Activated naive CD8-positive, alpha-beta T cell treated with anti-CD3 and anti-CD28 coated beads, Interleukin-2, amount 50 U/mL, for 24 hours (primary cell): ENCODE data around the gene HSD17B2.
"Not testable (repeated sequence)": the region's sequence is repeated elsewhere in the genome, so short reads cannot be mapped to it uniquely, and the experiment has no call there.

ENCODE experiments used
- ATAC-seq: fragments of 150-1000 bp; cut with Tn5 transposase; one replicate; pipeline ENCODE4 v1.10.0; 2021
- DNase-seq: peaks from one replicate; pipeline ENCODE4 v3.0.0; 2021
- H3K27ac Mint-ChIP-seq: one replicate; pipeline ENCODE4 v1.8.0; 2021; ENCODE audit warnings: mild to moderate bottlenecking, mixed read lengths
- H3K27me3 Mint-ChIP-seq: one replicate; pipeline ENCODE4 v1.8.0; 2021; ENCODE audit warnings: mixed read lengths
- H3K36me3 Mint-ChIP-seq: one replicate; pipeline ENCODE4 v1.8.0; 2021; ENCODE audit warnings: low read depth, mixed read lengths
- H3K4me1 Mint-ChIP-seq: one replicate; pipeline ENCODE4 v1.8.0; 2021; ENCODE audit warnings: mixed read lengths
- H3K4me3 Mint-ChIP-seq: one replicate; pipeline ENCODE4 v1.8.0; 2021; ENCODE audit warnings: mild to moderate bottlenecking, moderate library complexity, mixed read lengths
- H3K9me3 Mint-ChIP-seq: one replicate; pipeline ENCODE4 v1.8.0; 2021; ENCODE audit warnings: mixed read lengths

HSD17B2 gene

DNA sequence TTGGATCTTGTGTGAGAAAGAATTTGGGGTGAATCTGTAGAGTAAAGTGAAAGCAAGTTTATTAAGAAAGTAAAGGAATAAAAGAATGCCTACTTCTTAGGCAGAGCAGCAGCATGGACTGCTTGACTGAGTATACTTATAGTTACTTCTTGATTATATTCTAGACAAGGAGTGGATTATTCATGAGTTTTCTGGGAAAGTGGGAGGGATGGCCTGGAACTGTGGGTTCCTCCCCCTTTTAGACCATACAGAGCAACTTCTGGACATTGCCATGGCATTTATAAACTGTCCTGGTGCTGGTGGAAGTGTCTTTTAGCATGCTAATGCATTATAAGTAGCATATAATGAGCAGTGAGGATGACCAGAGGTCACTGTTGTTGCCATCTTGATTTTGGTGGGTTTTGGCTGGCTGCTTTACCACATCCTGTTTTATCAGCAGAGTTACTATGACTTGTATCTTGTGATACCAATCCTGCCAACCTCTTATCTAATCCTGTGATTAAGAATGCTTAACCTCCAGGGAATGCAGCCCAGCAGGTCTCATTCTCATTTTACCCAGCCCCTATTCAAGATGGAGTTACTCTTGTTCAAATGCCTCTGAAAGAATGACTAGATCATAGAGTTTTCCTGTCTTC lies 58.7 kb downstream of the HSD17B2 start:
- no peak overlapping the region for H3K27ac Mint-ChIP-seq
- no peaks in the 10 kb centered on the region for H3K36me3 Mint-ChIP-seq
- no peak overlapping the region for H3K4me3 Mint-ChIP-seq
- ATAC-seq (no peak), DNase-seq (no peak)
- no peaks in the 10 kb centered on the region for H3K27me3 Mint-ChIP-seq
- H3K4me1 Mint-ChIP-seq: no peaks in the 10 kb centered on the region
- H3K9me3 Mint-ChIP-seq: no peaks in the 10 kb centered on the region

DNA sequence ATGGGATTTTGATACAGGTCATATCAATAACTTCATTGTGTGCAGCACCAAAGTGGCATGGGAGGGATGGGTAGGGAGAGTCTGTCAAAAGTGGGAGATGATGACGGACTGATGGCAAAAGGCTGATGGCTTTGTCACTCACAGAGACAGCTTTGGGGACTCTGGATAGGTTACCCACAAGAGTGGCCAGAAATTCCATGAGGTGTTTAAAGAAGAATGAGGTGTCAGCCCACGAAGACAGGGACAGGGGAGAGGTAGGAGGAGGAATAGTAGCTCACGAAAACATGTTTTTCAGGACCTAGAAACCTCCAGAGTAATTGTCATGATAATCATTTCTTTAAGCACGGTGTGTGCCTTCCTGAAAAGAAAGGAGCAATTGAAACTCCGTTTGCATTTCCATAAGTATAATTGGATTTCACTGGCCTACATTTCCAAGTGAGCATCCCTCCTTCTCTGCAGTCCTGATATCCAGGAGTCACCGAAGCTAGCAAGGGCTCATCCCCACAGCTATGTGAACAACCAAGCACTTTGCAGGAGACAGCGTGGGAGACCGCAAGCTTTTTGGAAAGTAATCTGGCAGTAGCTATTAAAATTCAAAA lies 60.0 kb downstream of the HSD17B2 start:
- H3K9me3 Mint-ChIP-seq: no peaks in the 10 kb centered on the region

DNA sequence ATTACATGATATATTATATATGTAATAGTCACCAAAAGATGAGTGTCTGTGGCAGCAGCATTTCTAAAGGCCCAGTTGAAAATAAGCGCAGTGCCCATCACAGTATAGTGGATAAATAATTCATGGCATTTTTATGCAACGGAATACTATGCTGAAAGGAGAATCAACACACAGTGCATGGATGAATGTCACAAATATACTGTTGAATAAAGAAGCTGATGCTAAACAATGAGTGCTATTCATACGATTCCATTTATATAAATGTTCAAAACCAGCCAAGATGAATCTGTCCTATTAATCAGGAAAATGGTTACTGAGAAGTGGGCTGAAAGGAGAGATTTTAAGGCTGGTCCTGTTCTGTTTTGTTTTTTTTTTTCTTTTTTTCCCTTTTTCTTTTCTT lies 61.6 kb downstream of the HSD17B2 start:
- Mint-ChIP-seq H3K27me3 (peaks cover 2% of the 10 kb centered on the region), H3K27ac (no peak overlapping the region), H3K36me3 (no peaks in the 10 kb centered on the region), H3K4me3 (no peak overlapping the region), H3K4me1 (no peaks in the 10 kb centered on the region), H3K9me3 (no peaks in the 10 kb centered on the region)
- DNase-seq: no peak
- ATAC-seq: no peak

More for the DNA sequence above, 60.0 kb downstream of the HSD17B2 start:
- Mint-ChIP-seq H3K4me3 (no peak overlapping the region), H3K36me3 (no peaks in the 10 kb centered on the region), H3K27ac (no peak overlapping the region), H3K4me1 (no peaks in the 10 kb centered on the region), H3K27me3 (peaks cover 2% of the 10 kb centered on the region)
- DNase-seq: no peak
- no peak for ATAC-seq

DNA sequence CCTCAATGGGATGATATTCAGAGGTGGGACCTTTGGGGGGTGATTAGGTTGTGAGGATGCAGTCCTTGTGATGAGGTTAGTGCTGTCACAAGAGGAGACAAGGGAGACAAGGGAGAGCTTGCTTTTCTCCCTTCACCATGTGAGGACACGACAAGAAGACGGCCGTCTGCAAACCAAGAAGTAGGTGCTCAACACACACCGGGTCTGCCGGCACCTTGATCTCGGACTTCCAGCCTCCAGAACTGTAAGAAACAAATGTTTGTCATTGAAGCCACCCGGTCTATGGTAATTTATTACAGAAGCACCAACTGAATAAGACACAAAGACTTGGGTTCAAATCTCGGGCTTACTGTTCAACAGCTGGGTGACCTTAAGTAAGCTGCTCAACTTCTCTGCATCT lies 70.1 kb downstream of the HSD17B2 start:
- Mint-ChIP-seq H3K9me3 (no peaks in the 10 kb centered on the region), H3K4me1 (peaks cover 17% of the 10 kb centered on the region), H3K27me3 (peaks cover 5% of the 10 kb centered on the region), H3K36me3 (no peaks in the 10 kb centered on the region), H3K4me3 (no peak overlapping the region), H3K27ac (no peak overlapping the region)
- ATAC-seq: no peak
- no peak for DNase-seq

DNA sequence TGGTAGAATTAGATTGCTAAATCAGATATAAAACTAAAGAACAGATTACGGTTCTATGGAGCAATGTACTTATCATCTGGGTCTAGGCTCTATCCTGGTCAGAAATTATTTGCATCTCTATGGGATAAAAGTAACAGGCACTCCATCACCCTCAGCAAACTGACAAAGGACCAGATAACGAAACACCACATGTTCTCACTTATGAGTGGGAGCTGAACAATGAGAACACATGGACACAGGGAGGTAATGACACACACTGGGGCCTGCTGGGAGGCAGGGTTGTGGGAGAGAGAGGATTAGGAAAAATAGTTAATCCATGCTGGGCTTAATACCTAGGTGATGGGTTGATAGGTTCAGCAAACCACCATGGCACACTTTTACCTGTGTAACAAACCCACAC lies 73.0 kb downstream of the HSD17B2 start:
- peaks cover 5% of the 10 kb centered on the region for H3K27me3 Mint-ChIP-seq
- no peak for ATAC-seq
- no peak overlapping the region for H3K27ac Mint-ChIP-seq
- H3K4me3 Mint-ChIP-seq: no peak overlapping the region
- H3K4me1 Mint-ChIP-seq: peaks cover 17% of the 10 kb centered on the region
- no peak for DNase-seq
- H3K9me3 Mint-ChIP-seq: no peaks in the 10 kb centered on the region
- no peaks in the 10 kb centered on the region for H3K36me3 Mint-ChIP-seq

DNA sequence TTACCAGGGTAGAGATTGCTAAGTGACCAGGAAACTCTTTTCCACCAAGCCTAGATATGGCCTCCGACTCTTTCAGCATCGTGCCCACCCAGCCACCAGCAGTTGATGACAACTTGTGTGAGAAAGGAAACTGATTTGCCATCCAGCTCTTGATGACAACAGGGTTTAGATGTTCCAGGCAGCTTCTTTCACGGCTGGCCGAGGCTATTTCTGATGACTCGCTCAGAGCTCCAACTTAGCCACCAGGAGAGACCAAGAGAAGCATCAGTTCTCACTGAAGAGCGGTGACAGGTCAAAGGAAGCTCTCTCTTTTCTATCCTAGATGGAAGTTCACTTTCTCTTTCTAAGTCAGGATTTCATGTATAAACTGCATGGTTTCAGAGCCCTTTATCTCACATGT lies 73.7 kb downstream of the HSD17B2 start:
- Mint-ChIP-seq H3K27ac (no peak overlapping the region), H3K36me3 (no peaks in the 10 kb centered on the region), H3K9me3 (no peaks in the 10 kb centered on the region), H3K27me3 (peaks cover 5% of the 10 kb centered on the region), H3K4me3 (no peak overlapping the region), H3K4me1 (peaks cover 17% of the 10 kb centered on the region)
- DNase-seq: no peak
- no peak for ATAC-seq

DNA sequence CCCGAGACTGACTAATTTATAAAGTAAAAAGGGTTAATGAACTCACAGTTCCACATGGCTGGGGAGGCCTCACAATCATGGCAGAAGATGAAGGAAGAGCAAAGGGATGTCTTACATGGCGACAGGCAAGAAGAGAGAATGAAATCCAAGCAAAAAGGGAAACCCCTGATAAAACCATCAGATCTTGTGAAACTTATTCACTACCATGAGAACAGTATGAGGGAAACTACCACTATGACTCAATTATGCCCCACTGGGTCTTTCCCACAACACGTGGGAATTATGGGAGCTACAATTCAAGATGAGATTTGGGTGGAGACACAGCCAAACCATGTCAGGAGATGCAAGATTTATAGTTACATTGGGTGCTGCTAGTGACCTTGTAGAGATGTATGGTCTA lies 74.2 kb downstream of the HSD17B2 start:
- not testable (repeated sequence) for H3K9me3 Mint-ChIP-seq, H3K27ac Mint-ChIP-seq, H3K4me3 Mint-ChIP-seq, ATAC-seq, DNase-seq, H3K36me3 Mint-ChIP-seq, H3K27me3 Mint-ChIP-seq
- peaks cover 17% of the 10 kb centered on the region for H3K4me1 Mint-ChIP-seq

DNA sequence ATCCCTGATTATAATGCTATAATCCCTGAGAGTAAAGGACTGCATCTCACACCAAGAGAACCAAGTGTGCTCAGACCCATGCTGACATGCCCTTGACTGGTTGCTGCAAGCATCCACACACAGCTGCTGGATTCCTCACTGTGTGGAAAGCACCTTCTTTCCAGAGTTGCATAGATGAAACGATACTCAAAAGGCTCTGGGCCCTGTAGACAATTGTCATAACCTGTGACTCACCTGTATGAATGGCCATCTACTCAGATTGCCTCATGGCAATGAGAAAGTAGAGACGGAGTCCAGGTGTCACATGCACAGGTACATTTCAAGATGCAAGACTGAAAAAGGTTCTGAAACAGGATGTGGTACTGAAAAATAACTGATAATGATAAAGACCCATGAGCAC lies 76.9 kb downstream of the HSD17B2 start:
- Mint-ChIP-seq H3K27ac (no peak overlapping the region), H3K27me3 (no peaks in the 10 kb centered on the region), H3K4me1 (peaks cover 9% of the 10 kb centered on the region), H3K9me3 (no peaks in the 10 kb centered on the region), H3K4me3 (no peak overlapping the region), H3K36me3 (no peaks in the 10 kb centered on the region)
- ATAC-seq: peak; percentile 24
- DNase-seq: no peak

DNA sequence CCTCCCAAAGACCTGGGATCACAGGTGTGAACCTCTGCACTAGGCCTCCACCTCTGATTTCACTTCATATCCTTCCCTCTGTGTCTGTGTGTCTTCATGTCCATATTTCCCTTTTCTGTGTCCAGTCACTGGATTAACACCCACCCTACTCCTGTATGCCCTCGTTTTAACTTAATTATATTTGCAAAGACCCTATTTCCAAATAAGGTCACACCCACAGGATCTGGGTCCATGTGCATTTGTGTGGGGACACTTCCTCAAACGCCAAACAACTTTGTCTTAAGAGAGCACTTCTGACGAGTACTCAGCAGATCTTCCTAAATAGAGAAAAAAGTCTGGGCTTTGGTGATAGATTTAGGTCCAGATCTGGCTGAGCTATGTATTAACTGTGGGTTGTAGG lies 78.7 kb downstream of the HSD17B2 start:
- no peak for DNase-seq
- Mint-ChIP-seq H3K4me3 (no peak overlapping the region), H3K4me1 (peaks cover 8% of the 10 kb centered on the region), H3K9me3 (no peaks in the 10 kb centered on the region), H3K27ac (no peak overlapping the region), H3K36me3 (no peaks in the 10 kb centered on the region), H3K27me3 (no peaks in the 10 kb centered on the region)
- no peak for ATAC-seq

DNA sequence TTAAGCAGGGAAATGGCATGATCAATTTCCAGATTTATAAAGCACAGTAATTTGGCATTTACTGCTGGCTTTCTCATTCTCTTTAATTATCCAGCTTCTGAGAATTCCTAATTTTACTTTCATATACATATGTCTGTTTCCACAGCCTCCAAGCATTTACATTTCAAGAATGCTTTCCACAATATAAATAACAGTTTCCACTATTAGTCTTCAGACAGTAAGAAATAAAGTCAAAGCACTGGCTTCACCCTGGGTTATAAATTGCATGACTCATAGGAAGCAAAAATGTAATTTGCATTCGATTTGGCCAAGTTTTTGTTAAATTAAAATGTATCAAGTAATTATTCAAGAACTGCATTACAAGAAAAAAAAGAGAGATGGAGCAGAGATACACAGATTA lies 81.5 kb downstream of the HSD17B2 start:
- Mint-ChIP-seq H3K27me3 (no peaks in the 10 kb centered on the region), H3K36me3 (no peaks in the 10 kb centered on the region), H3K27ac (no peak overlapping the region), H3K9me3 (no peaks in the 10 kb centered on the region), H3K4me1 (no peaks in the 10 kb centered on the region), H3K4me3 (no peak overlapping the region)
- no peak for DNase-seq
- ATAC-seq: no peak

DNA sequence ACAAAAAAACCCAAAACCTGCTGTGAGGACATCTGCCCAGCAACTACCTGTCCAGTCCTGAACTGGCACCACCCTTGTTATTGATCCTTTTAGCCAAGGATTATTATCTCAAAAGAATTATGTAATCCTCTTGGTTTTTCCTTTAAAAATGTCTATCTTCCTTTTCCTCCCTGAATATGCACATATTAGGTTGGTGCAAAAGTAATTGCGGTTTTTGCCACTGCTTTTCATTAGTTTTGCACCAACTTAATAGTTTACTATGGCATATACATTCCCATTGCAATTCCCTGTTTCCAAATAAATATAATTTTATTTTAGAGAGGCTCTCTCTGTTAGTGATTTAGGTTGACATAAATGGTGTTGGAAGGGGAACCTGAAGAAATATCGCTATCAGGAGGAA lies 83.7 kb downstream of the HSD17B2 start:
- Mint-ChIP-seq H3K4me1 (no peaks in the 10 kb centered on the region), H3K27ac (no peak overlapping the region), H3K36me3 (no peaks in the 10 kb centered on the region), H3K4me3 (no peak overlapping the region), H3K27me3 (no peaks in the 10 kb centered on the region), H3K9me3 (no peaks in the 10 kb centered on the region)
- DNase-seq: no peak
- ATAC-seq: no peak

DNA sequence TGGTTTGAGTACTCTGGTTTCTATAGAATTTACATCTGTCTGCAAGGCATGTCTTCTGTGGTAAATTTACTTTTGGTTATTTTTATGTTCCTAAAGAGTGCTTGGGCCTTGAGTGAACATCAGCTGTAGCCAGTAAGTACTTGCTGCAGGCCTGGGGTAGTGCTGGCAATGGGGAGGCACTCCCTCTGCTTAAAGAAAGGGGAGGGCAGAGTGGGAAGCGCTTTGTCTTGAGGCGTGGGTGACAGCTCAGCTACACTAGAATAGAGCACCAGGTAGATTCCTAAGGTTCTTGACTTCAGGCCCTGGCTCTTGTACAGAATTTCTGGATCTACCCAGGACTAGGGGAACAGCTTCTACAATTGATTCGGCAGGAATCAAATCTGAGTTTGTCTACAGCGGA lies 84.4 kb downstream of the HSD17B2 start:
- no peak overlapping the region for H3K27ac Mint-ChIP-seq
- H3K9me3 Mint-ChIP-seq: no peaks in the 10 kb centered on the region
- ATAC-seq (no peak), DNase-seq (no peak)
- no peak overlapping the region for H3K4me3 Mint-ChIP-seq
- no peaks in the 10 kb centered on the region for H3K36me3 Mint-ChIP-seq
- no peaks in the 10 kb centered on the region for H3K27me3 Mint-ChIP-seq
- no peaks in the 10 kb centered on the region for H3K4me1 Mint-ChIP-seq

DNA sequence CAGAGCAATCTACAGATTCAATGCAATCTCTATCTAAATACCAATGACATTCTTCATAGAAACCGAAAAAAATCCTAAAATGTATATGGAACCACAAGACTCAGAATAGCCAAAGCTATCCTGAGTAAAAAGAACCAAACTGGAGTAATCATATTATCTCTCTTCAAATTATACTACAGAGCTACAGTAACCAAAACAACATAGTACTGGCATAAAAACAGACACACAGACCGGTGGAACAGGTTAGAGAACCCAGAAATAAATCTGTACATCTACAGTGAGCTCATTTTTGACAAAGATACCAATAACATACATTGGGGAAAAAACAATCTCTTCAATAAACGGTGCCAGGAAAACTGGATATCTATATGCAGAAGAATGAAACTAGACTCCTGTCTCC lies 89.6 kb downstream of the HSD17B2 start:
- no peak for DNase-seq
- no peak for ATAC-seq
- Mint-ChIP-seq H3K9me3 (peaks cover 5% of the 10 kb centered on the region), H3K27me3 (no peaks in the 10 kb centered on the region), H3K4me1 (no peaks in the 10 kb centered on the region), H3K27ac (no peak overlapping the region), H3K36me3 (no peaks in the 10 kb centered on the region), H3K4me3 (no peak overlapping the region)

DNA sequence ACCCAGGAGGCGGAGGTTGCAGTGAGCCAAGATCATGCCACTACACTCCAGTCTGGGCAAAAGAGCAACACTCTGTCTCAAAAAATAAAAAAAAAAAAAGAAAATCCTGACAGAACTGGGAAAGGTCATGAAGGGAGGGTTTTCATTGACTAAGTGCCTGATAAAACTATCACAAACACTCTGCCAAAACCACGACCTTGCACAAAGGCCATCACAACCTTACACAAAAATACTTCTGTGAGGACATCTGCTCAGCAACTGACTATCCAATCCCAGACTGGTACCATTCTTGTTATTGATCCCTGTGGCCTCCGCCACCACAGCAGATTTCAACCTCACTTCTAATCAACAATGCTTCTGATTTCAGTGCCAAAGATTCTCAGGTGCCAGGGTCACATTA lies 94.8 kb downstream of the HSD17B2 start:
- peaks cover 5% of the 10 kb centered on the region for H3K9me3 Mint-ChIP-seq
- H3K27ac Mint-ChIP-seq: no peak overlapping the region
- no peak for DNase-seq

DNA sequence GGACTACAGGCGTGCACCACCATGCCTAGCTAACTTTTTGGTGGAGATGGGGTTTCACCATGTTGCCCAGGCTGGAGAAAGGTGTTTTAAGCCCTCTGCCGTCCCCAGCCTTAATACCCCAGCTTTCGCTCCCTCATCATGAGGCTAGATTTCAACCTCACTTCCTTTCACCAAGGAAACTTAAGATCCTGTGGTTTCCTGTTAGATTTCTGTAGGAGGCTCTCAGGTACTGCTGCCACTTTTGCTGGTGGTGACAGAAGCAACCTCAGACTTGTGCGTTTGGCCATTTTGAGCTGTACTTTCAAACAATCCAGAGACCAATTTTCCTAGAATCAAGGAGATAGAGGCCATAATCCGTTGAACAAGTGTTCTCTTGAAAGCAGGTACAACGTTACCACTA lies 98.7 kb downstream of the HSD17B2 start:
- ATAC-seq: peak; percentile 88
- Mint-ChIP-seq H3K27me3 (no peaks in the 10 kb centered on the region), H3K36me3 (peaks cover 15% of the 10 kb centered on the region), H3K4me1 (peaks cover 16% of the 10 kb centered on the region), H3K9me3 (no peaks in the 10 kb centered on the region), H3K4me3 (no peak overlapping the region), H3K27ac (no peak overlapping the region)
- peak; percentile 5 for DNase-seq

More for the DNA sequence above, 94.8 kb downstream of the HSD17B2 start:
- H3K36me3 Mint-ChIP-seq: no peaks in the 10 kb centered on the region
- peaks cover 16% of the 10 kb centered on the region for H3K4me1 Mint-ChIP-seq
- no peaks in the 10 kb centered on the region for H3K27me3 Mint-ChIP-seq
- H3K4me3 Mint-ChIP-seq: no peak overlapping the region
- ATAC-seq: no peak

DNA sequence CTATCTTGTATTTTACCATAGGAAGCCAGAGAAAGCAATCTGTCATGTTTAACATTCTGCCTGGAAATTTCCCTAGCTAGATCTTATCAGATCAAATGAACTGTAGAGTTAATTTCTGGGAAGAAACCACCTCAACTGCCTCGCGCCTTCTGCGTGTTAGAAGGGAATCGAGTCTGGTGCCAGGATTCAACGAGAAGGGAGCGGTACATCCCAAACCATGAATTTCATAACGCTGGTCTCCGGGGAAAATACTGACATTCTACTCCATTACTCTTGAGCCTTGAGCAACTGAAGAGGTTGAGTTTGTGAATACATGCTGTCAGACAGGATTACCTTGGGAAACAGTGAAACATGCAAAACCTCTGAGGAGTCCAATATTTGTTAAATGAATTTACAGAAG lies 99.8 kb downstream of the HSD17B2 start:
- Mint-ChIP-seq H3K27me3 (no peaks in the 10 kb centered on the region), H3K4me1 (peaks cover 18% of the 10 kb centered on the region), H3K9me3 (no peaks in the 10 kb centered on the region), H3K27ac (no peak overlapping the region), H3K4me3 (no peak overlapping the region), H3K36me3 (peaks cover 19% of the 10 kb centered on the region)
- ATAC-seq (no peak), DNase-seq (no peak)
